ENCODE results near the gene MTUS2. TPM values are rescaled to one million over a fixed set of nuclear protein-coding genes. Genes with fewer than 3 reads are reported as not detected.
A peak's percentile ranks its signal among the peaks of the same experiment; 100 is the strongest.

MTUS2 gene
- total and polyA plus RNA-seq, 8 donors = 0.12 to 28.1 (median 3.5) TPM; not detected in 1

DNA sequence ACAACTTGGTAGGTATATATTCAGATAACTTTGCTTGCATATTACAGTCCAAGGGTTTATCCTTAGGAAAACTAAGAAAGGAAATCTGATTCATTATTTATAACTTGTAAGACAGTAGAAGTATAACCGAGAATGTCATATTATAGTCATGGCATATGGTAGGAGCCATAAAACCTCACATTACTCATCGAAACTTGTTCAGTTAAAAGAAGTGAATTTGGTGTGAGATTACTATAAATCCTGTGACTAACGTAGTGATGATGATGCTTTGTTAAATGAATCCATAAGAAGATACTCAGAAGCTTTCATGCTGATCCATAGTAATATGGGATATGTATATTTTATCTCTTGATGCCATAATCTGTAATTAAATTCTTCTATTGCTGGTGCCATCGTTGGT lies 57.3 kb downstream of the MTUS2 start:
- no peak overlapping the region for H3K27ac ChIP-seq
- no peak for DNase-seq
- no peak for TF ChIP-seq POLR2AphosphoS5 (IDR thresholded peaks at IDR 0.05)
- no peaks in the 10 kb centered on the region for H3K36me3 ChIP-seq
- WGBS, 5 donors = 71 to 78% (median 73%) methylated on average over 4 of the region's 4 CpGs
- no peaks in the 10 kb centered on the region for H3K27me3 ChIP-seq
- no peaks in the 10 kb centered on the region for H3K4me1 ChIP-seq
- intact Hi-C loops (cut with DNase I; ENCODE audit: low total_unique reads) = no loop called here
- H3K9me3 ChIP-seq = peaks cover 2 to 34% (median 21%) of the 10 kb centered on the region in 4 donors
- no peak overlapping the region for H3K4me3 ChIP-seq

GRCh38 chr13:28885181-28885580 lies 65.0 kb downstream of the MTUS2 start:
- TF ChIP-seq POLR2A (IDR thresholded peaks at IDR 0.05) = no peak
- TF ChIP-seq, protein P1, sequence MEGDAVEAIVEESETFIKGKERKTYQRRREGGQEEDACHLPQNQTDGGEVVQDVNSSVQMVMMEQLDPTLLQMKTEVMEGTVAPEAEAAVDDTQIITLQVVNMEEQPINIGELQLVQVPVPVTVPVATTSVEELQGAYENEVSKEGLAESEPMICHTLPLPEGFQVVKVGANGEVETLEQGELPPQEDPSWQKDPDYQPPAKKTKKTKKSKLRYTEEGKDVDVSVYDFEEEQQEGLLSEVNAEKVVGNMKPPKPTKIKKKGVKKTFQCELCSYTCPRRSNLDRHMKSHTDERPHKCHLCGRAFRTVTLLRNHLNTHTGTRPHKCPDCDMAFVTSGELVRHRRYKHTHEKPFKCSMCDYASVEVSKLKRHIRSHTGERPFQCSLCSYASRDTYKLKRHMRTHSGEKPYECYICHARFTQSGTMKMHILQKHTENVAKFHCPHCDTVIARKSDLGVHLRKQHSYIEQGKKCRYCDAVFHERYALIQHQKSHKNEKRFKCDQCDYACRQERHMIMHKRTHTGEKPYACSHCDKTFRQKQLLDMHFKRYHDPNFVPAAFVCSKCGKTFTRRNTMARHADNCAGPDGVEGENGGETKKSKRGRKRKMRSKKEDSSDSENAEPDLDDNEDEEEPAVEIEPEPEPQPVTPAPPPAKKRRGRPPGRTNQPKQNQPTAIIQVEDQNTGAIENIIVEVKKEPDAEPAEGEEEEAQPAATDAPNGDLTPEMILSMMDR (IDR thresholded peaks at IDR 0.05) = no peak
- TF ChIP-seq POLR2AphosphoS5 (IDR thresholded peaks at IDR 0.05) = no peak
- TF ChIP-seq EP300 (IDR thresholded peaks at IDR 0.05) = no peak
- Histone ChIP-seq H3K9me3 (peaks cover 0 to 11% (median 5%) of the 10 kb centered on the region in 4 donors), H3K4me1 (no peaks in the 10 kb centered on the region), H3K36me3 (no peaks in the 10 kb centered on the region), H3K27me3 (no peaks in the 10 kb centered on the region), H3K27ac (no peak overlapping the region), H3K4me3 (no peak overlapping the region)
- intact Hi-C loops (cut with DNase I; ENCODE audit: low total_unique reads) = no loop called here
- WGBS, 5 donors = 12 to 25% (median 16%) methylated on average over 4 of the region's 4 CpGs
- DNase-seq = peak in 1 of 2 donors; percentile 15

DNA sequence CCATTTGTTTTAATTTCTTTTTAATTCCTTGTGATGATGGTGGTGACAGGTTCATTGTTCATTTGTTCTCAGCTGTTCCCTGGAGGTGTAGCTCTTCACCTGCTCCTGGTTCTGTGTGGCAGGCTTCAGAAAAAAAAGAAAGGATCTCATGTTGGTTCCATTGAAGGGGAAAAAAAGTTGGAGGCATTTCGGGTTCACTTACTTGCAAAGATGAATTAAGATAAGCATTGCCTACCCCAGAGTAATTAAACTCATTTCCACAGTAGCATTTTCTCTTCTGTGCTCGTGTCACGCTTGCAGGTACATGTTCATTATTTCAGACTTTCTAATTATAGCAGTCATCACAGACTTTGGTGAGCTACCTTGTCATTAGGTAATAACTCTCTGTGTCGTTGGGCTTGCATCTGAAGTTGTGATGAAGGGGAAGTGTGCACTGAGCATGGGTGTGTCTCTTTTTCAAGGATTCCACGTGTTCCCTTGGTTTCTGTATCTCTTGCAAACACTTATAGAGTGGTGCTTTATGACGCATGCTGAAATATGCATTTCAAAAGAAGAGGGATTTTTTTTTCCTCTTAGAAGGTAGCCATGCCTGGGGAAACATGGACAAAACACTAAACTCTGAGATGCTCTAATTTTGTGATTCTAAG lies 69.1 kb downstream of the MTUS2 start:
- no peak for DNase-seq
- WGBS, 5 donors = 57 to 72% (median 61%) methylated on average over 6 of the region's 6 CpGs
- intact Hi-C loops (cut with DNase I; ENCODE audit: low total_unique reads) = no loop called here
- TF ChIP-seq POLR2AphosphoS5 (IDR thresholded peaks at IDR 0.05) (no peak), EP300 (IDR thresholded peaks at IDR 0.05) (no peak)
- Histone ChIP-seq H3K36me3 (no peaks in the 10 kb centered on the region), H3K9me3 (no peaks in the 10 kb centered on the region), H3K4me1 (no peaks in the 10 kb centered on the region), H3K4me3 (no peak overlapping the region), H3K27me3 (peaks cover 0 to 8% (median 0%) of the 10 kb centered on the region in 3 donors), H3K27ac (no peak overlapping the region)

DNA sequence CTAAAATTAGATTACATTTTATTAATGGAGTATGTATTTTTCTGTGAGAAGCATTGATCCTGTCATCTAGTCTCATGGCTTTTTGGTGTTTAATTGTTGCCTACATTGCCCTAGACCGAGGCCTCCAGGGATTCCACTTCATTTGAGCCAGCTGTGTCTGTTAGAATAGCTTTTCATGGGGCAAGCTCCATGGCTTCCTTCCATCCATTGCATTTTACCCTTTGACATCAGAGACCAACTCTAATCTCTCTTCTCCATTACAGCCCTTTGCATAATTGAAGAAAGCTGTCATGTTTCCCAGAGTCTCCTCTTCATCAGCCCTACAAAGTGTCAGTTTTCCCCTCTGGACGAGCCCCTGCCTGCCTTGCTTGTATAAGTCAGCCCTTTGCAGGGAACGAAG lies 70.6 kb downstream of the MTUS2 start:
- H3K4me3 ChIP-seq = no peak overlapping the region
- H3K27me3 ChIP-seq = peaks cover 0 to 8% (median 0%) of the 10 kb centered on the region in 3 donors
- whole genome bisulfite sequencing, 5 donors = 40 to 59% (median 51%) methylated on average over 3 of the region's 3 CpGs
- H3K9me3 ChIP-seq = no peaks in the 10 kb centered on the region
- no peaks in the 10 kb centered on the region for H3K4me1 ChIP-seq
- H3K36me3 ChIP-seq = no peaks in the 10 kb centered on the region
- TF ChIP-seq POLR2AphosphoS5 (IDR thresholded peaks at IDR 0.05) = no peak
- TF ChIP-seq, protein P1 (IDR thresholded peaks at IDR 0.05) = no peak
- no peak for TF ChIP-seq EP300 (IDR thresholded peaks at IDR 0.05)
- TF ChIP-seq POLR2A (IDR thresholded peaks at IDR 0.05) = no peak
- intact Hi-C loops (cut with DNase I; ENCODE audit: low total_unique reads) = no loop called here
- no peak for DNase-seq
- H3K27ac ChIP-seq = no peak overlapping the region

- intact Hi-C loops (cut with DNase I; ENCODE audit: low total_unique reads) = no loop called here
- peaks cover 0 to 68% (median 50%) of the 10 kb centered on the region in 4 donors for H3K9me3 ChIP-seq
- DNase-seq = no peak
Measured at GRCh38 chr13:28918030-28918429, 97.9 kb downstream of the MTUS2 start.

More at GRCh38 chr13:28918030-28918429, 97.9 kb downstream of the MTUS2 start:
- 78 to 88% (median 87%) methylated on average over 2 of the region's 2 CpGs for WGBS, 5 donors
- H3K36me3 ChIP-seq = no peaks in the 10 kb centered on the region
- H3K27me3 ChIP-seq = no peaks in the 10 kb centered on the region
- TF ChIP-seq, protein P1 (IDR thresholded peaks at IDR 0.05) = no peak
- TF ChIP-seq POLR2A (IDR thresholded peaks at IDR 0.05) = no peak
- TF ChIP-seq POLR2AphosphoS5 (IDR thresholded peaks at IDR 0.05) = no peak
- TF ChIP-seq EP300 (IDR thresholded peaks at IDR 0.05) = no peak
- H3K4me1 ChIP-seq = no peaks in the 10 kb centered on the region
- H3K27ac ChIP-seq = no peak overlapping the region
- no peak overlapping the region for H3K4me3 ChIP-seq

All from stomach (tissue), 9 donors.